Mucosa of rectum (tissue), 2 donors: ENCODE results near the gene ST8SIA3.

Experiments
- H3K27ac ChIP-seq, 2 donors: one replicate each; pipeline ENCODE4 v1.7.0; 2013; ENCODE audit warnings: inconsistent platforms in 2 of 2, low read depth in 2 of 2, low read length in 2 of 2
- H3K27me3 ChIP-seq, 2 donors: one replicate each; pipeline ENCODE4 v1.7.0; 2013; ENCODE audit warnings: low read length in 2 of 2; ENCODE audit not compliant: control insufficient read depth in 2 of 2, insufficient read depth in 2 of 2
- H3K36me3 ChIP-seq, 2 donors: one replicate each; pipeline ENCODE4 v1.7.0; 2013; ENCODE audit warnings: low read length in 2 of 2; ENCODE audit not compliant: control insufficient read depth in 2 of 2, insufficient read depth in 2 of 2
- H3K4me1 ChIP-seq, 2 donors: one replicate each; pipeline ENCODE4 v1.7.0; 2013; ENCODE audit warnings: low read length in 2 of 2, mild to moderate bottlenecking in 1 of 2; ENCODE audit not compliant: control insufficient read depth in 2 of 2, insufficient read depth in 2 of 2
- H3K4me3 ChIP-seq, 2 donors: one replicate each; pipeline ENCODE4 v1.7.0; 2013; ENCODE audit warnings: low read length in 2 of 2
- H3K9ac ChIP-seq, 2 donors: one replicate each; pipeline ENCODE4 v1.7.0; 2013; ENCODE audit warnings: low read length in 2 of 2, low read depth in 1 of 2, mild to moderate bottlenecking in 1 of 2
- H3K9me3 ChIP-seq, 2 donors: one replicate each; pipeline ENCODE4 v1.7.0; 2013; ENCODE audit warnings: low read length in 2 of 2; ENCODE audit not compliant: control insufficient read depth in 2 of 2
- donor health status: healthy.
- donor health status: Normal muscosa, but diverticular disease.

ST8SIA3 gene, protein sequence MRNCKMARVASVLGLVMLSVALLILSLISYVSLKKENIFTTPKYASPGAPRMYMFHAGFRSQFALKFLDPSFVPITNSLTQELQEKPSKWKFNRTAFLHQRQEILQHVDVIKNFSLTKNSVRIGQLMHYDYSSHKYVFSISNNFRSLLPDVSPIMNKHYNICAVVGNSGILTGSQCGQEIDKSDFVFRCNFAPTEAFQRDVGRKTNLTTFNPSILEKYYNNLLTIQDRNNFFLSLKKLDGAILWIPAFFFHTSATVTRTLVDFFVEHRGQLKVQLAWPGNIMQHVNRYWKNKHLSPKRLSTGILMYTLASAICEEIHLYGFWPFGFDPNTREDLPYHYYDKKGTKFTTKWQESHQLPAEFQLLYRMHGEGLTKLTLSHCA

DNA sequence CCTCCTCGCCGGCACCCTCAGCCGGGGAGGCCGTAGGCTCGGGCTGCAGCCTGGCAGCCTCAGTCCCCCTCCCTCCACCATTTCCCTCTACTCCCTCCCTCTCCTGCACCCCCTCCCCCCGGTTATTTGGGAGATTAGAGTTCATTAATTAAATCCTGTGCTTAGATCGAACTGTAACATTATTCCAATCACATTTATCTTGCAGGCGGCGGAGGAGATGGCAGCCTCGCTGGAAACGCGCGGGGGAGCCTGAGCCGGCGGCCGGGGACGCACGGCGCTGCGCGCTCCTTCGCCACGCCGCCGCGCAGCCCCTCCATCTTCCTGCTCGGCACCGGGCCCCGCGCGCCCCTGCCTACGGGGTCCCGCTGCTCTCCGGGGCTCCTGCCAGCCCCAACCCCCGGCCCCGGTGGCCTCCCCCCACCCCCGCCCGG, at the start of gene ST8SIA3:
Gene ST8SIA3 (plus strand): TSS at position 287 of the 431 bp plus-strand sequence. CDS start 290 bp downstream, outside the sequence.
- Histone ChIP-seq H3K4me1 (no peaks in the 10 kb centered on the region), H3K9me3 (no peaks in the 10 kb centered on the region), H3K27ac (no peak within 1 kb of the TSS), H3K36me3 (no peaks in the 10 kb centered on the region), H3K9ac (no peak within 1 kb of the TSS), H3K4me3 (no peak within 1 kb of the TSS), H3K27me3 (peaks cover 10 to 16% of the 10 kb centered on the region in 2 donors)

DNA sequence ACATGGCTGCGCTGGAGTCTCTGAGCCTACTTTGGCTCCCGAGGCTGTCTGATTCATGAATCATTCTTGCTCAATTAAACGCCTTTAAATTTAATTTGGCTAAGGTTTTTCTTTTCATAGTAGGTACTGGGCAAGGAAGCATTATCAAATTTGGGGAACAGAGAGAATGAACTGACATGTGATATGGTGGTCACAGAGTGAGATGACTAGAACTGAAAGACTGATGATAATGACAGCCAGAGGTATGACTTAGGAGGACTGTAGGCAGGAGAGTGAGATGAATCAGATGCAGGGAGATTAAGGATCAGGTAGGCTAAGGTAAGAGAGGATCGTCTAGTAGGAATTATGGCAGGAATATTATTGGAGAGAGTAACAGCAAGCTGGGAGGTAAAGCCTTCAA, 40.9 kb upstream of the ST8SIA3 start:
- Histone ChIP-seq H3K27ac (no peak overlapping the region), H3K9me3 (no peaks in the 10 kb centered on the region), H3K9ac (no peak overlapping the region)

DNA sequence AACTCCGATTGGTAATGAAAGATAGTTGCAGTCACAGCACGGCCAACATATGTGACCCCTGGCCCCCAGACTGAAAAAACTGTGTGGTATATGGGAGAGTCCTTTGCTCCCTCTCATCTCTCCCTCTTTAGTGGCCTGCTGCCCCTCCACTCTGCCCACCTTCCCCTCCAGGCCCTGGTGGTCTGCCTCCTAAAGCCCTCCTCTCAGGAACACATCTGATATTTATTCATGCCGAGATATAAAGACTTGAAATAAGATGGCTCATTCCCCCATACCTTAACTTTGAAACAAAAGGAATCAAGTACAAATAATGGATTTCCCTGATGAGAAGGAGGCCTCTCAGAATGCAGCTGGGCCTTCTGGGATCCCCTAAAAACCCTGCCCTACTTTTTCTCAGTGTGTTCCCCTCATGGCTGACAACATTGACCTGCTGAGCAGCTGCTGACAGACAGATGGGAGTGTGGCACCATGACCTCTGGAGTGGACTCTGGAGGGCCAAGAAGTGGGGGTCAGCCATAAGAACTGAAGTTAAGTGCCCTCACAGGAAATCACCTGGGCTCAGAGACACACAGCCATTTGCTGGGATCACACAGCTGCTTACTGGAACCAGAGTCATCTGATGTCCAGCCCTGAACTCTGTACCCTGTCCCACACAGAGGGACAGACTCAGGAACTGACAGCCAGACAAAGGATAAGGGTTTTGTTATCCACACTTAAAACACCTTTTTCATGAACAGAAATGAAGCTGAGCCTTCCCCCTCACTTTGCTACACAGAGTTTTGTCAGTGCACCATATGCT, 39.8 kb upstream of the ST8SIA3 start:
- Histone ChIP-seq H3K27me3 (no peaks in the 10 kb centered on the region), H3K9me3 (no peaks in the 10 kb centered on the region), H3K4me1 (no peaks in the 10 kb centered on the region), H3K4me3 (no peak overlapping the region), H3K36me3 (no peaks in the 10 kb centered on the region), H3K27ac (no peak overlapping the region), H3K9ac (no peak overlapping the region)

More for the DNA sequence above, 40.9 kb upstream of the ST8SIA3 start:
- Histone ChIP-seq H3K36me3 (no peaks in the 10 kb centered on the region), H3K4me1 (no peaks in the 10 kb centered on the region), H3K4me3 (no peak overlapping the region), H3K27me3 (no peaks in the 10 kb centered on the region)

DNA sequence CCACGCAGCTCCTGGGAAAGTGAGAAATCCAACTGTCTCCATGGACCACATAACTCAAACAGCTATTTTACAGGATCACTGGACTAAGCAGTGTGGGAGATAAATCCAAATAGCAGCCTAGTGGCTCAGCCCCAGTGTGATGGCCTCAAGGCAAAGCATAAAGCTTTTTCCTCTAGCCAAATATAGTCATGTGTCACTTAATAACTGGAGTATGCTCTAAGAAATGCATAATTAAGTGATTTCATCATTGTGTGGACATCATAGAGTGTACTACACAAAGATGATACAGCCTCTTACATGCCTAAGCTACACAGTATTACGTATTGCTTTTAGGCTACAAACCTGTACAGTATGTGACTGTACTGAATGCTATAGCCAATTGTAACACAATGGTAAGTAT, 31.8 kb upstream of the ST8SIA3 start:
- Histone ChIP-seq H3K9ac (no peak overlapping the region), H3K9me3 (no peaks in the 10 kb centered on the region), H3K4me3 (no peak overlapping the region), H3K36me3 (no peaks in the 10 kb centered on the region), H3K27me3 (no peaks in the 10 kb centered on the region), H3K27ac (no peak overlapping the region), H3K4me1 (no peaks in the 10 kb centered on the region)

DNA sequence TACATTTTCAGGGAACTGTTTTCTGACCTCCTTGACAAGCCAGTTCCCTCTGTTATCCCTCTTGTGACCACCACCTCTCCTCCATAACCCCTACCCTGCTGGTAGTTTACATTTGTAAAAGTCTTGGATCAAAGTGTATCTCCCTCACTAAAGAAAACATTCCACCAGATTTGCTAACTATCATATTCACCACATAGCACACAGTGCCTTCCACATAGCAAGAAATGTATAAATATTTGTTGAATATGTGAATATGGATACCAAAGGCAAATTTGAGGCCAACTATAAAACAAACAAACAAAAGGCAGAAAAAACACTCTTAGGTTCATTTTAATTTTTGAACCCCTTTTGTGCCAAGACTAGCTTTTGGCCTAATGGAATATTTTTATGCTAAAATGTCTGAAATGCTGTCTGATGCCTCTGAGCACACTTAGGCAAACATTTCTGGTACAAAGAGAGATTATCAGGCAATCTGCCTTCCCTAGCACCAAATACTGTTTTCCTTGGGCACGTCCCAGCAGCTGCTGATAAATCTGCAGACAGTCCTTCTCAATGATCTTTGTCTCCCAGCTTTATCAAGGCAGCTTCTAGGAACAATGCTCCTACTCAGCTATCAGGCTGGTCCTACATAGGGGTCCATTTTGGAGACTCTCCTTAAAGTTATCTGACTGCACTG, 26.7 kb upstream of the ST8SIA3 start:
- H3K4me1 ChIP-seq = no peaks in the 10 kb centered on the region
- no peak overlapping the region for H3K4me3 ChIP-seq
- H3K36me3 ChIP-seq = no peaks in the 10 kb centered on the region
- peaks cover 0 to 2% of the 10 kb centered on the region in 2 donors for H3K27me3 ChIP-seq
- no peaks in the 10 kb centered on the region for H3K9me3 ChIP-seq
- H3K27ac ChIP-seq = no peak overlapping the region
- no peak overlapping the region for H3K9ac ChIP-seq

DNA sequence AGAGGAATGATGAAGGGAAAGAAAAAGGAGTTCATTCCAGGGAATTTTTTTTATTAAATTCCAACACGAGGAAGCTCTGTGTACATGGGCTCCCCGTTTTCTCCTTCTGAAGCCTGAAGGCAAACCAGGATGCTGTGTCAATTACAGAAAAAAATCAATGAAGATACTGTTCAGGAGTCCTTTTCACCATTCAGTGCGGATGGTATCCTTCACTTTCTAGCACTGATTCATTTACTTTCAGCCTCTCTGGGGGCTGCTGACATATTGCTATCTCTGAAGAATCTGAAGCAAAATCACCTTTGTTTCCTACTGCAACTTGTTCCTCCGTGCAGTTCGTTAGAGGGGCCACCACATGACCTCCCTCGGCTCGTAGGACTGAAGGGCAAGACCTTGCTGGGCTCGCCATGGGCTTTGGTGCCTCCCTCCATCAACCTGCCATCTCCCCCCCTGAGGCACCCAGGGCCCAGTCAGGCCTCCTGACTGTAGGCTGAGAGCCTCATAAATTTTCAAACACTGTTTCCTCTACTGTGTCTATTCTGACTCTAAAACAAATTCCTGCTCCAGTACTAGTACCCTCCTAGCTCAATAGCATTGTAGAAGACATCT, 25.5 kb upstream of the ST8SIA3 start:
- Histone ChIP-seq H3K9me3 (no peaks in the 10 kb centered on the region), H3K9ac (no peak overlapping the region), H3K27ac (no peak overlapping the region), H3K36me3 (no peaks in the 10 kb centered on the region), H3K4me1 (no peaks in the 10 kb centered on the region), H3K4me3 (no peak overlapping the region), H3K27me3 (peaks cover 0 to 2% of the 10 kb centered on the region in 2 donors)

DNA sequence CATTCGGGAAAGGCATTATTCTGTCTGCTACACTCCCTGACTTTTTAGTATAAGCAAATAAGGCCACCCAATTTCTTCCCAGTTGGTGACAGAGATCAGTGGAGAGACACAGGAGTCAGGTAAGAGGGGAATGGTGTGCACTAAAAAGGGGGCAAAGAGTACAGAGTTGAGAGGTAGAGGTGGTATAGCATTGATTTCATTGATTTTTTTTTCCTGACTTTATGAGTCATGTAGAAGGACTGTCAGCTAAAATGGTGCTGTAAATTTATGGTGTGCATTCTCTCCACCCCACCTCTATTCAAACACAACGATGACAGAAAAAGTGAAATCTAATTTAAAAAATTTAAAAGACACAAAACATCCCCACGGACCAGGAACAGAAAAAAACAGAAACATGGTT, 23.7 kb upstream of the ST8SIA3 start:
- Histone ChIP-seq H3K27me3 (peaks cover 0 to 2% of the 10 kb centered on the region in 2 donors), H3K9me3 (no peaks in the 10 kb centered on the region), H3K4me3 (no peak overlapping the region), H3K36me3 (no peaks in the 10 kb centered on the region), H3K27ac (no peak overlapping the region), H3K9ac (no peak overlapping the region), H3K4me1 (no peaks in the 10 kb centered on the region)

DNA sequence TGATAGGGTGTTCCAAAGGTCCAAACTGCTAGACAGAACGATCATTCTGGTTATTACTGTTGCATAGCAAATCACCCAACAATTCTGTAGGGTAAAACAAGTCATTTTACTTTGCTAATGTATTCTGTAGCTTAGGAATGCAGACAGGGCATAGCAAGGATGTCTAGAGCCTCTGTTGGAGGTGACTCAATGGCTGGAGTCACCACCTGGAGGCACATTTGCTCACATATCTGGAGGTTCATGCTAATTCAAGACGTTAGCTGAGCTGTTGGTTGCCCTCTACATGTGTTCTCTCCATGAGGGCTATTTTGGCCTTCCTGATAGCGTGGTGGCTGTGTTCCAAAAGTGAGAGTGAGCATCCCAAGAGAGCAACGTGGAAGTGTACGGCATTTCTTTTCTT, 22.5 kb upstream of the ST8SIA3 start:
- Histone ChIP-seq H3K9me3 (no peaks in the 10 kb centered on the region), H3K27me3 (peaks cover 0 to 2% of the 10 kb centered on the region in 2 donors)

DNA sequence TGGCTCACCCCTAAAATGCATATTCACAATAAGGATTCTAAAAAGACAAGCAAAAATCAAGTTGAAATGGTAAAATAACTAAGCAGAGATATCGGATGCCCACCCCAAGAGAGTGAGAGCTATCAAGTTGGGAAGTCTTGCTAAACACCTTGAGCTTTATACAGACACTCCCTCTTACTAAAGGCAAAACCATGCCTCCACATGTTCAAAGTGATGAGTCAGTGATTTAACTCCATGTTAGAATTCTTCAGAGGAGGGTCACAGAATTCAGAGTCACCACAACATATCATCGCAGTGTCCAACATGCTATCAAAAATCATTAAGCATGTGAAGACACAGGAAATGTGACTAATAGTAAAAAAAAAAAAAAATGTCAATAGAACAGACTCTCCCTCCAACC, 20.6 kb upstream of the ST8SIA3 start:
- Histone ChIP-seq H3K4me3 (no peak overlapping the region), H3K9ac (no peak overlapping the region), H3K36me3 (no peaks in the 10 kb centered on the region), H3K4me1 (no peaks in the 10 kb centered on the region), H3K27ac (no peak overlapping the region), H3K27me3 (peaks cover 0 to 2% of the 10 kb centered on the region in 2 donors), H3K9me3 (no peaks in the 10 kb centered on the region)

More for the DNA sequence above, 22.5 kb upstream of the ST8SIA3 start:
- Histone ChIP-seq H3K4me3 (no peak overlapping the region), H3K9ac (no peak overlapping the region), H3K36me3 (no peaks in the 10 kb centered on the region), H3K4me1 (no peaks in the 10 kb centered on the region), H3K27ac (no peak overlapping the region)
